Activated B cell treated with CpG ODN at 0.5 μM for 24 hours (primary cell): Measurements from ENCODE around the gene FCHSD2. TPM values are rescaled to one million over a fixed set of nuclear protein-coding genes. Genes with fewer than 3 reads are reported as not detected.

Source experiments
- ATAC-seq: fragments of 200-7000 bp; cut with Tn5 transposase; one replicate; pipeline ENCODE4 v1.10.0; 2021; ENCODE audit warnings: low read depth, mild to moderate bottlenecking, moderate library complexity
- CTCF ChIA-PET: fragments of 350-600 bp; sonication (Branson Sonifier 250); formaldehyde crosslinking; loops from one replicate; lab custom pipeline; 2021; ENCODE audit warnings: antibody characterized with exemption; lab: Charles Lee
- POLR2A ChIA-PET: fragments of 350-600 bp; sonication (Branson Sonifier 250); formaldehyde crosslinking; loops from one replicate; lab custom pipeline; 2021; ENCODE audit warnings: antibody characterized with exemption; lab: Charles Lee
- DNase-seq: peaks from one replicate; pipeline ENCODE4 v3.0.0; 2022
- H3K27ac Mint-ChIP-seq: one replicate; pipeline ENCODE4 v1.8.0; 2020; ENCODE audit warnings: mixed read lengths
- H3K27me3 Mint-ChIP-seq: one replicate; pipeline ENCODE4 v1.8.0; 2021; ENCODE audit warnings: mixed read lengths
- H3K36me3 Mint-ChIP-seq: one replicate; pipeline ENCODE4 v1.8.0; 2021; ENCODE audit warnings: low read depth, mixed read lengths
- H3K4me1 Mint-ChIP-seq: one replicate; pipeline ENCODE4 v1.8.0; 2021; ENCODE audit warnings: mixed read lengths
- H3K4me3 Mint-ChIP-seq: one replicate; pipeline ENCODE4 v1.8.0; 2020; ENCODE audit warnings: mild to moderate bottlenecking, mixed read lengths
- H3K9me3 Mint-ChIP-seq: one replicate; pipeline ENCODE4 v1.8.0; 2020; ENCODE audit warnings: mixed read lengths
- intact Hi-C: fragments of 100-400 bp; cut with micrococcal nuclease; formaldehyde crosslinking; loops from one replicate; pipeline ENCODE4 v1.15.1; 2024
- total RNA-seq: library from RNA; stranded (reverse); gene quantifications from 2 replicates; pipeline ENCODE4 v1.2.3, GENCODE V29; 2022
- TF ChIP-seq, protein P1 (sequence below): fragments of 200-600 bp; IDR thresholded peaks from one replicate; pipeline ENCODE4 v1.8.0; 2022; ENCODE audit warnings: antibody characterized with exemption, mild to moderate bottlenecking

The FCHSD2 gene
- total RNA-seq, 1 donor from 2014 or later, result 207 TPM

DNA sequence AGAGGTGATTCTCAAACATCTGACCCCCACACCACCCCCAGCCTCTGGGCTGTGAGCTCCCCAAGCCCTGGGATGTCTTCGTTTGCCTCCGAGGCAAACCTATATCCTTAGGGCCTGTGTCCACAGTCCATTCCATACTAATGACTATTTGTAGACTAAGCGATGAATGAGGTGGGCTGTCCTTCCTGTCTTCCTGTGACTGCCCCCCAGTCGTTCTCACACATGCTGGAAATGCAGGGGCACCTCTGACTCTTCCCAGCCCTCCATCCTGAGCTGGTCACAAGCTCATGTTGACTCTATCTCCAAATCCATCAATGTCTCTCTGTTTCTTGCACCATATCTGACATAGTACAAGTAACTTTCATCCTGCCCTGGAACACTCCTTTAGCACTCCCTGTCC lies 323.1 kb downstream of the FCHSD2 start:
- Mint-ChIP-seq H3K27ac (no peak overlapping the region), H3K4me1 (peaks cover 64% of the 10 kb centered on the region), H3K27me3 (no peaks in the 10 kb centered on the region), H3K4me3 (no peak overlapping the region), H3K9me3 (no peaks in the 10 kb centered on the region), H3K36me3 (peaks cover 42% of the 10 kb centered on the region)
- CTCF ChIA-PET, result interaction anchor here (2.0 kb wide), 1 partner anchor 94 kb away, joined by 5 read pairs; no protein-coding TSS in a partner anchor
- POLR2A ChIA-PET, result interaction anchor here (0.6 kb wide), 1 partner anchor 365 kb away, joined by 5 read pairs; no protein-coding TSS in a partner anchor
- DNase-seq, result no peak
- TF ChIP-seq, protein P1, sequence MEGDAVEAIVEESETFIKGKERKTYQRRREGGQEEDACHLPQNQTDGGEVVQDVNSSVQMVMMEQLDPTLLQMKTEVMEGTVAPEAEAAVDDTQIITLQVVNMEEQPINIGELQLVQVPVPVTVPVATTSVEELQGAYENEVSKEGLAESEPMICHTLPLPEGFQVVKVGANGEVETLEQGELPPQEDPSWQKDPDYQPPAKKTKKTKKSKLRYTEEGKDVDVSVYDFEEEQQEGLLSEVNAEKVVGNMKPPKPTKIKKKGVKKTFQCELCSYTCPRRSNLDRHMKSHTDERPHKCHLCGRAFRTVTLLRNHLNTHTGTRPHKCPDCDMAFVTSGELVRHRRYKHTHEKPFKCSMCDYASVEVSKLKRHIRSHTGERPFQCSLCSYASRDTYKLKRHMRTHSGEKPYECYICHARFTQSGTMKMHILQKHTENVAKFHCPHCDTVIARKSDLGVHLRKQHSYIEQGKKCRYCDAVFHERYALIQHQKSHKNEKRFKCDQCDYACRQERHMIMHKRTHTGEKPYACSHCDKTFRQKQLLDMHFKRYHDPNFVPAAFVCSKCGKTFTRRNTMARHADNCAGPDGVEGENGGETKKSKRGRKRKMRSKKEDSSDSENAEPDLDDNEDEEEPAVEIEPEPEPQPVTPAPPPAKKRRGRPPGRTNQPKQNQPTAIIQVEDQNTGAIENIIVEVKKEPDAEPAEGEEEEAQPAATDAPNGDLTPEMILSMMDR, result no peak
- intact Hi-C loops, result loop anchor here (10.0 kb wide), 2 partner anchors 234 to 594 kb away; partner anchors contain the start of gene INPPL1
- no peak for ATAC-seq

DNA sequence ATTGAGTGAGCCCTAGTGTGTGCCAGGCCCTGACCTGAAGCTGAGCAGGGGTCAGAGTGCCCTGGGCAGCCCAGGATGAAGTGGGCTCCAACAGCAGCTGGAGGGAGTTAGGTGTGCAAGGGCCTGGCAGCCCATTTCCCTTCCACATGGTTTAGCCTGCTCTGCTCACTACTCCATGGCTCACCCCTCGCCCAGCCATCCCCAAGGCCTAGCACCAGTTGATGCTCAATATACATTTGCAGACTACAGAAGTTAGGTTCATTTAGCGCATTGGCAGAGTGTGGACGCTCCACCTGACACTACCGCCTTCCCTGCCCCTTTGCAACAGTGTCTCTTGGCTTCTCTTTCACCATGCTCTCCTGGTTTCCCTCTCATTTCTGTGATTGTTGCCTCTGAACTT lies 324.2 kb downstream of the FCHSD2 start:
- intact Hi-C loops, result loop anchor here (10.0 kb wide), 2 partner anchors 233 to 593 kb away; partner anchors contain the start of gene INPPL1
- H3K27ac Mint-ChIP-seq, result peak overlapping the region; percentile 53
- DNase-seq, result no peak
- H3K36me3 Mint-ChIP-seq, result peaks cover 49% of the 10 kb centered on the region
- H3K4me1 Mint-ChIP-seq, result peaks cover 64% of the 10 kb centered on the region
- H3K27me3 Mint-ChIP-seq, result no peaks in the 10 kb centered on the region
- TF ChIP-seq, protein P1, result no peak
- no peak for ATAC-seq
- CTCF ChIA-PET, result interaction anchor here (2.0 kb wide), 1 partner anchor 93 kb away, joined by 5 read pairs; no protein-coding TSS in a partner anchor
- POLR2A ChIA-PET, result no interaction called here
- no peak overlapping the region for H3K4me3 Mint-ChIP-seq
- H3K9me3 Mint-ChIP-seq, result no peaks in the 10 kb centered on the region

DNA sequence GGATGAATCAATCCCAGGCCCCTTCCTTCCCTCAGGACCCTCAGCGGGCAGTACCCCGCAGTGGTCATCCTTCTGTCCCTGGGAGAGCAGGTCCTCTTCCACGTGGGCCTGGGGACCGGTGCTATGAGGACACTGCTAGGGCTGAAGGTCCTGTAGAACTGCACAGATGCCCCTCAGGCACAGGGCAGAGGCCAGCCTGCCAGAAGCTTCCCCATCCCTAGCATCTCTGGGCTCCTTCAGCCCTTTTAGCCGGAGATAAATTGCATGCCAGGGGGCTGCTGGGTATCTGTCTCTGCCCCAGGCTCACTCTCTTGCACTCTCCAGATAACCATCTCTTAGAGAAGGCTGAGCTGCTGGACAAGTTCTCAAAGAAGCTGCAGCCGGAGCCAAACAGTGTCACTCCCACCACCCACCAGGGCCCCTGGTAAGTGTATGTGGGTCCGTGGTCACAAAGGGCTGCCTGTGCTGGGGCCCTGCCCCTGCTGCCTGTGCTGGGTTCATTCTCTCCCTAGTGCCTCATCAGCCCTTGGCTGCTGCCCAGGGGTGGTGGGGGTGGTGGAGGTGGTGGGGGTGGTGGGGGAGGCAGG lies 325.6 kb downstream of the FCHSD2 start:
- intact Hi-C loops, result loop anchor here (10.0 kb wide), 2 partner anchors 232 to 592 kb away; partner anchors contain the start of gene INPPL1
- POLR2A ChIA-PET, result interaction anchor here (0.5 to 4.5 kb wide), 12 partner anchors 9 to 373 kb away, joined by 3 to 26 read pairs (median 5); partner anchors contain the start of genes FCHSD2 and STARD10
- peaks cover 67% of the 10 kb centered on the region for H3K4me1 Mint-ChIP-seq
- CTCF ChIA-PET, result interaction anchor here (2.0 to 5.2 kb wide), 3 partner anchors 29 to 92 kb away, joined by 5 to 27 read pairs (median 6); no protein-coding TSS in a partner anchor
- H3K36me3 Mint-ChIP-seq, result peaks cover 49% of the 10 kb centered on the region
- DNase-seq (no peak), ATAC-seq (no peak)
- no peaks in the 10 kb centered on the region for H3K9me3 Mint-ChIP-seq
- H3K27me3 Mint-ChIP-seq, result no peaks in the 10 kb centered on the region
- TF ChIP-seq, protein P1, result no peak
- peak overlapping the region; percentile 98 for H3K4me3 Mint-ChIP-seq
- H3K27ac Mint-ChIP-seq, result peak overlapping the region; percentile 94

DNA sequence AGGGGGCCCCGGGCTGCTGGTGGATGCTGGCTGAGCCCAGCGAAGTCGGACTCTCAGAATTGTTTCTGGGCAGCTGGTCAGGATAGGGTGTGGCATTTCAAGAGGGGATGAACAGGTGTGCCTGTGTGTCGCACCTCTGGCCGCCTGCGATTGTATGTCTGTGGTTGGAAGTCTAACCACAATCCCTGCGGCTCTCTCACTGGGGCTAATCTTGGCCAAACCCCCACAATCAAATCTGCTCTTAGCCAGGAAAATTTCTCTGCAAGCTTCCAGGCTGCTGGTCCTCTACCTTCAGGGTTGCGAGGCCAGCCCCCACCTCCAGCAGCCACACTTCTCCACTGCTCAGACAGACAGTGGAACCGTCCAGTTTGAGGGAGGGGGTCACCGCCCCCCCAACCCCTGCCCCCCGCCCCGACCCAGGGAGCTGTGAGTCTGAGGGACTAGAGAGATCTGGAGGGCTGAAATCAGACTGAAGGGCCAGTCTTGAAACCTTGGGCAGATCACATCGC lies 327.0 kb downstream of the FCHSD2 start:
- DNase-seq, result no peak
- intact Hi-C loops, result loop anchor here (1.0 to 10.0 kb wide), 7 partner anchors 22 to 590 kb away; partner anchors contain the start of genes ARAP1, FCHSD2 and INPPL1
- POLR2A ChIA-PET, result interaction anchor here (0.6 to 4.5 kb wide), 24 partner anchors 12 to 376 kb away, joined by 3 to 26 read pairs (median 4); partner anchors contain the start of genes FCHSD2 and STARD10

More for the DNA sequence above, 327.0 kb downstream of the FCHSD2 start:
- peaks cover 44% of the 10 kb centered on the region for H3K36me3 Mint-ChIP-seq
- H3K27ac Mint-ChIP-seq, result peak overlapping the region; percentile 94
- TF ChIP-seq, protein P1, result no peak
- no peaks in the 10 kb centered on the region for H3K27me3 Mint-ChIP-seq
- CTCF ChIA-PET, result interaction anchor here (0.7 to 5.2 kb wide), 3 partner anchors 28 to 93 kb away, joined by 4 to 27 read pairs (median 6); no protein-coding TSS in a partner anchor
- no peaks in the 10 kb centered on the region for H3K9me3 Mint-ChIP-seq
- H3K4me3 Mint-ChIP-seq, result peak overlapping the region; percentile 98
- no peak for ATAC-seq
- H3K4me1 Mint-ChIP-seq, result peaks cover 56% of the 10 kb centered on the region
